Hepatocyte (in vitro differentiated cells): ENCODE measurements around the gene CALML3. TPM values are rescaled to one million over a fixed set of nuclear protein-coding genes. Genes with fewer than 3 reads are reported as not detected.

Experiments
- DNase-seq: peaks from one replicate; pipeline ENCODE4 v3.0.0-alpha.2; 2016; ENCODE audit warnings: low spot score
- H2AFZ ChIP-seq: fragments of 200-600 bp; sonication (generic); 2 replicates; pipeline ENCODE4 v1.6.0; 2016; ENCODE audit warnings: antibody characterized with exemption, mild to moderate bottlenecking
- H3K27ac ChIP-seq: fragments of 200-600 bp; sonication (generic); 2 replicates; pipeline ENCODE4 v1.5.1; 2016; ENCODE audit warnings: mild to moderate bottlenecking
- H3K27me3 ChIP-seq: fragments of 200-600 bp; sonication (generic); 2 replicates; pipeline ENCODE4 v1.6.1; 2016
- H3K36me3 ChIP-seq: fragments of 200-600 bp; sonication (generic); replicated peaks from 2 replicates; pipeline ENCODE4 v1.5.1; 2016; ENCODE audit warnings: low read depth; ENCODE audit not compliant: insufficient read depth
- H3K4me1 ChIP-seq: fragments of 200-600 bp; sonication (generic); 2 replicates; pipeline ENCODE4 v1.5.1; 2016; ENCODE audit warnings: mild to moderate bottlenecking, moderate library complexity; ENCODE audit not compliant: insufficient read depth
- H3K4me2 ChIP-seq: fragments of 200-600 bp; sonication (generic); 2 replicates; pipeline ENCODE4 v1.6.0; 2016
- H3K4me3 ChIP-seq: fragments of 200-600 bp; sonication (generic); 2 replicates; pipeline ENCODE4 v1.5.1; 2016; ENCODE audit warnings: mild to moderate bottlenecking
- H3K79me2 ChIP-seq: fragments of 200-600 bp; sonication (generic); 2 replicates; pipeline ENCODE4 v1.6.0; 2017; ENCODE audit warnings: mild to moderate bottlenecking
- H3K9me2 ChIP-seq: fragments of 200-600 bp; sonication (generic); replicated peaks from 2 replicates; pipeline ENCODE4 v1.6.0; 2017; ENCODE audit warnings: mild to moderate bottlenecking; ENCODE audit not compliant: insufficient read depth
- H3K9me3 ChIP-seq: fragments of 200-600 bp; sonication (generic); 2 replicates; pipeline ENCODE4 v1.5.1; 2016; ENCODE audit warnings: low read depth, mild to moderate bottlenecking
- H4K20me1 ChIP-seq: fragments of 200-600 bp; sonication (generic); 2 replicates; pipeline ENCODE4 v1.6.0; 2016; ENCODE audit warnings: mild to moderate bottlenecking; ENCODE audit not compliant: insufficient read depth, poor library complexity, severe bottlenecking
- CTCF ChIP-seq: fragments of 200-600 bp; sonication (generic); IDR thresholded peaks from 2 replicates; pipeline ENCODE4 v1.5.1; 2016; ENCODE audit warnings: antibody characterized with exemption, mild to moderate bottlenecking; ENCODE audit not compliant: poor library complexity
- EZH2 ChIP-seq: fragments of 200-600 bp; sonication (generic); IDR thresholded peaks from 2 replicates; pipeline ENCODE4 v1.6.1; 2016; ENCODE audit warnings: antibody characterized with exemption, mild to moderate bottlenecking, borderline replicate concordance
- EZH2phosphoT487 ChIP-seq: fragments of 200-600 bp; sonication (generic); IDR thresholded peaks from one replicate; pipeline ENCODE4 v1.6.1; 2018; ENCODE audit warnings: antibody characterized with exemption, mild to moderate bottlenecking, low read depth, moderate library complexity; ENCODE audit not compliant: unreplicated experiment, severe bottlenecking
- WGBS: methylation state at CpG from one replicate; pipeline ENCODE4 v1.1.6; 2016; ENCODE audit warnings: low lambda C conversion rate; ENCODE audit errors: missing lambda C conversion rate; 5-methylcytosine and 5-hydroxymethylcytosine counted together
- polyA plus RNA-seq: library from polyadenylated mRNA; unstranded; fragments of >200 nt; fragmentation: Nextera tagmentation; extraction: Ambion mirVana; gene quantifications from 2 replicates; pipeline ENCODE4 v1.2.1, GENCODE V29; 2016
- total RNA-seq: library from RNA; depleted of rRNA; stranded (reverse); fragments of >200 nt; gene quantifications from 2 replicates; pipeline ENCODE4 v1.2.3, GENCODE V29; 2014

CALML3 gene
- total and polyA plus RNA-seq, 2 experiments from 2014 or later = not detected

GRCh38 chr10:5512331-5512730 lies 12.4 kb upstream of the CALML3 start:
- DNase-seq = no peak
- no peaks in the 10 kb centered on the region for H3K79me2 ChIP-seq
- no peak overlapping the region for H2AFZ ChIP-seq
- H3K27ac ChIP-seq = no peak overlapping the region
- peaks cover 35% of the 10 kb centered on the region for H3K4me1 ChIP-seq
- TF ChIP-seq CTCF (no peak), EZH2phosphoT487 (no peak), EZH2 (no peak)
- H3K4me2 ChIP-seq = no peak overlapping the region
- 96% methylated on average over 24 of the region's 25 CpGs for WGBS
- no peaks in the 10 kb centered on the region for H4K20me1 ChIP-seq
- H3K9me2 ChIP-seq = no peaks in the 10 kb centered on the region
- no peaks in the 10 kb centered on the region for H3K36me3 ChIP-seq
- no peak overlapping the region for H3K4me3 ChIP-seq
- H3K9me3 ChIP-seq = no peaks in the 10 kb centered on the region
- H3K27me3 ChIP-seq = no peaks in the 10 kb centered on the region

- Histone ChIP-seq H3K4me1 (peaks cover 37% of the 10 kb centered on the region), H3K36me3 (no peaks in the 10 kb centered on the region)
- 71% methylated on average over 15 of the region's 15 CpGs for WGBS
Measured at GRCh38 chr10:5512881-5513612, 11.7 kb upstream of the CALML3 start.

GRCh38 chr10:5514226-5514850 lies 10.4 kb upstream of the CALML3 start:
- WGBS = 64% methylated on average over 16 of the region's 16 CpGs
- H3K4me1 ChIP-seq = peaks cover 37% of the 10 kb centered on the region
- TF ChIP-seq EZH2 (no peak), CTCF (no peak), EZH2phosphoT487 (no peak)
- no peaks in the 10 kb centered on the region for H3K36me3 ChIP-seq
- H4K20me1 ChIP-seq = no peaks in the 10 kb centered on the region
- H3K4me2 ChIP-seq = no peak overlapping the region
- H3K9me3 ChIP-seq = no peaks in the 10 kb centered on the region
- H3K4me3 ChIP-seq = no peak overlapping the region
- H3K27me3 ChIP-seq = no peaks in the 10 kb centered on the region
- H2AFZ ChIP-seq = no peak overlapping the region
- H3K9me2 ChIP-seq = no peaks in the 10 kb centered on the region
- H3K79me2 ChIP-seq = no peaks in the 10 kb centered on the region
- no peak for DNase-seq
- no peak overlapping the region for H3K27ac ChIP-seq

More at GRCh38 chr10:5512881-5513612, 11.7 kb upstream of the CALML3 start:
- no peaks in the 10 kb centered on the region for H3K27me3 ChIP-seq
- no peak overlapping the region for H3K4me2 ChIP-seq
- H2AFZ ChIP-seq = no peak overlapping the region
- TF ChIP-seq CTCF = no peak
- TF ChIP-seq EZH2phosphoT487 = no peak
- TF ChIP-seq EZH2 = no peak
- no peak overlapping the region for H3K27ac ChIP-seq
- H3K79me2 ChIP-seq = no peaks in the 10 kb centered on the region
- no peaks in the 10 kb centered on the region for H3K9me2 ChIP-seq
- H3K9me3 ChIP-seq = no peaks in the 10 kb centered on the region
- no peaks in the 10 kb centered on the region for H4K20me1 ChIP-seq
- no peak overlapping the region for H3K4me3 ChIP-seq
- no peak for DNase-seq
